Peyer's patch (tissue), 4 donors: ENCODE data around the gene KAZN.

ENCODE experiments used
- CTCF ChIP-seq, 6 experiments: fragments of 450-650 bp in 4 of 6; fragments of 200-600 bp in 2 of 6; sonication (generic) in 1 of 6; IDR thresholded peaks; one replicate each; pipeline ENCODE4 v1.5.1; 2017 to 2019; ENCODE audit warnings: antibody characterized with exemption in 6 of 6, mild to moderate bottlenecking in 3 of 6, moderate library complexity in 1 of 6
- POLR2A ChIP-seq, 2 donors: fragments of 450-650 bp; IDR thresholded peaks; one replicate each; pipeline ENCODE4 v1.5.1; 2017; ENCODE audit warnings: antibody characterized with exemption in 2 of 2, mild to moderate bottlenecking in 2 of 2, moderate library complexity in 2 of 2

DNA sequence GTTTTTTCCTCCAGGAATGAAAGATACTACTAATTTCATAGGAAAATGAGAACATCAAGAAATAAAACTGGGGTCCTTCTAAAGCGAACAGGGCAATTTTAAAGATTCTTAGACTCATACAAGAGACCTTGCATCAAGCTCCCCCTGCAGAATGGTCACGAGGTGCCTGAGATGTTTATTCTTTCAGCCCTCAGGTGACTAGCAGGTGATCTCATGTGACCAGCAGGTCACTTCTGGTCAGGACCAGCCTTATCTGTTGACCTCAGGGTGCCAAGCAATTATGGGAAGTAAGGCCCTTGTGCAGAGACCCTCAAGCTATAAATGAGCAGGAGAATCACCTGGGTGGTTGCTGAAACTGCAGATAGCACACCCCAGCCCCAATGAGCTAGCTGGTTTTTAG, 534.5 kb downstream of the KAZN start:
- TF ChIP-seq POLR2A (IDR thresholded peaks at IDR 0.05): no peak
- TF ChIP-seq CTCF (IDR thresholded peaks at IDR 0.05): no peak
